Activated B cell treated with CpG ODN at 0.5 μM for 24 hours (primary cell): Measurements from ENCODE around the gene NR2E1. TPM values are rescaled to one million over a fixed set of nuclear protein-coding genes. Genes with fewer than 3 reads are reported as not detected.

Experiments used
- ATAC-seq: fragments of 200-7000 bp; cut with Tn5 transposase; one replicate; pipeline ENCODE4 v1.10.0; 2021; ENCODE audit warnings: low read depth, mild to moderate bottlenecking, moderate library complexity
- CTCF ChIA-PET: fragments of 350-600 bp; sonication (Branson Sonifier 250); formaldehyde crosslinking; loops from one replicate; lab custom pipeline; 2021; ENCODE audit warnings: antibody characterized with exemption; lab: Charles Lee
- POLR2A ChIA-PET: fragments of 350-600 bp; sonication (Branson Sonifier 250); formaldehyde crosslinking; loops from one replicate; lab custom pipeline; 2021; ENCODE audit warnings: antibody characterized with exemption; lab: Charles Lee
- DNase-seq: peaks from one replicate; pipeline ENCODE4 v3.0.0; 2022
- H3K27ac Mint-ChIP-seq: one replicate; pipeline ENCODE4 v1.8.0; 2020; ENCODE audit warnings: mixed read lengths
- H3K27me3 Mint-ChIP-seq: one replicate; pipeline ENCODE4 v1.8.0; 2021; ENCODE audit warnings: mixed read lengths
- H3K36me3 Mint-ChIP-seq: one replicate; pipeline ENCODE4 v1.8.0; 2021; ENCODE audit warnings: low read depth, mixed read lengths
- H3K4me1 Mint-ChIP-seq: one replicate; pipeline ENCODE4 v1.8.0; 2021; ENCODE audit warnings: mixed read lengths
- H3K4me3 Mint-ChIP-seq: one replicate; pipeline ENCODE4 v1.8.0; 2020; ENCODE audit warnings: mild to moderate bottlenecking, mixed read lengths
- H3K9me3 Mint-ChIP-seq: one replicate; pipeline ENCODE4 v1.8.0; 2020; ENCODE audit warnings: mixed read lengths
- intact Hi-C: fragments of 100-400 bp; cut with micrococcal nuclease; formaldehyde crosslinking; loops from one replicate; pipeline ENCODE4 v1.15.1; 2024
- total RNA-seq: library from RNA; stranded (reverse); gene quantifications from 2 replicates; pipeline ENCODE4 v1.2.3, GENCODE V29; 2022
- TF ChIP-seq, protein P1 (sequence below): fragments of 200-600 bp; IDR thresholded peaks from one replicate; pipeline ENCODE4 v1.8.0; 2022; ENCODE audit warnings: antibody characterized with exemption, mild to moderate bottlenecking

Gene NR2E1
- total RNA-seq, 1 donor from 2014 or later = not detected

- Mint-ChIP-seq H3K27ac (no peak overlapping the region), H3K4me1 (peaks cover 42% of the 10 kb centered on the region), H3K27me3 (peaks cover 71% of the 10 kb centered on the region), H3K36me3 (no peaks in the 10 kb centered on the region), H3K4me3 (no peak overlapping the region), H3K9me3 (peaks cover 4% of the 10 kb centered on the region)
- intact Hi-C loops = loop anchor here (1.0 to 5.0 kb wide), 3 partner anchors 9 to 355 kb away; no protein-coding TSS in a partner anchor
- DNase-seq = no peak
- TF ChIP-seq, protein P1, sequence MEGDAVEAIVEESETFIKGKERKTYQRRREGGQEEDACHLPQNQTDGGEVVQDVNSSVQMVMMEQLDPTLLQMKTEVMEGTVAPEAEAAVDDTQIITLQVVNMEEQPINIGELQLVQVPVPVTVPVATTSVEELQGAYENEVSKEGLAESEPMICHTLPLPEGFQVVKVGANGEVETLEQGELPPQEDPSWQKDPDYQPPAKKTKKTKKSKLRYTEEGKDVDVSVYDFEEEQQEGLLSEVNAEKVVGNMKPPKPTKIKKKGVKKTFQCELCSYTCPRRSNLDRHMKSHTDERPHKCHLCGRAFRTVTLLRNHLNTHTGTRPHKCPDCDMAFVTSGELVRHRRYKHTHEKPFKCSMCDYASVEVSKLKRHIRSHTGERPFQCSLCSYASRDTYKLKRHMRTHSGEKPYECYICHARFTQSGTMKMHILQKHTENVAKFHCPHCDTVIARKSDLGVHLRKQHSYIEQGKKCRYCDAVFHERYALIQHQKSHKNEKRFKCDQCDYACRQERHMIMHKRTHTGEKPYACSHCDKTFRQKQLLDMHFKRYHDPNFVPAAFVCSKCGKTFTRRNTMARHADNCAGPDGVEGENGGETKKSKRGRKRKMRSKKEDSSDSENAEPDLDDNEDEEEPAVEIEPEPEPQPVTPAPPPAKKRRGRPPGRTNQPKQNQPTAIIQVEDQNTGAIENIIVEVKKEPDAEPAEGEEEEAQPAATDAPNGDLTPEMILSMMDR = no peak
- ATAC-seq = no peak
- POLR2A ChIA-PET = no interaction called here
- CTCF ChIA-PET = interaction anchor here (1.4 kb wide), 1 partner anchor 321 kb away, joined by 3 read pairs; no protein-coding TSS in a partner anchor
These were observed 6.2 kb downstream of the NR2E1 start for GRCh38 chr6:108171918-108172516.

DNA sequence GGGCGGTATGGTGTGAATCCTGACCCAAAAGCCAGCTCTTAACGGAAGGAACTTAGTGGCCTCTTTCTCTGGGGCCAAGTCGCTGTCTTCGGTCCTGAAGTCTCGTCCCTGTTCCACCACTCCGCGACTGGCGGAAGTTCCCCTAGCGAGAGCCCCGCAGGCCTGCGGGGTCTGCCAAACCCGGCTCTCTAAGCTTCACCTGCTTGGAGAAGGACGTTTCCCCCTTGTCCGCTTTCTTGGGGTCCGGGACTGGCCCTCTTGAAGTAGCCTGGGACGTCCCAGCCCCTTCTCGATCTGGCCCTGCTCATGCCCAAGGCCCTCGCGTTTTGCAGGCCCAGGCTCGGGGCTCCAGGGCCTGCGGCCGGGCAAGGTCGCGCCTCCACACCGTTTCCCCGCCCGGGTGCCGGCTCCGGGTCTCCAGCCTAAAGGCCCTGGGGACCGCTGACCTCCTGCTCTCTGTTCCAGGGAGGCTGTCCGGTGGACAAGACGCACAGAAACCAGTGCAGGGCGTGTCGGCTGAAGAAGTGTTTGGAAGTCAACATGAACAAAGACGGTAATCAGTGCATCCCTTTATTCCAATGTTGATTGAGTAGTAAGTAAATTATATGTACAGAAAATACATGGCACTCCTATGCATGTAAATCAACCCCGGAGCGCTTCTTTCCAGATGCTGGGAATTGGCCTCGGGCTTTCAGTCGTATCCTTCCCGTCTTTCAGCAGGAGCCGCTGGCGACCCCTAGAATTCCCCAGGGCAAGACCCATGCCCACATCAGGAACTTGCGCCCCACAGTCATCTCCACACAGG is 8.8 kb downstream of the NR2E1 start:
- Mint-ChIP-seq H3K27ac (no peak overlapping the region), H3K36me3 (no peaks in the 10 kb centered on the region), H3K9me3 (peaks cover 4% of the 10 kb centered on the region), H3K4me3 (no peak overlapping the region), H3K27me3 (peaks cover 74% of the 10 kb centered on the region), H3K4me1 (peaks cover 26% of the 10 kb centered on the region)
- intact Hi-C loops = loop anchor here (5.0 kb wide), 2 partner anchors 318 to 353 kb away; no protein-coding TSS in a partner anchor
- DNase-seq = peak; percentile 28
- ChIA-PET POLR2A (no interaction called here), CTCF (interaction anchor here (2.5 kb wide), 1 partner anchor 318 kb away, joined by 13 read pairs; no protein-coding TSS in a partner anchor)
- ATAC-seq = peak; percentile 57
- TF ChIP-seq, protein P1 = no peak

- no peak for ATAC-seq
- H3K27ac Mint-ChIP-seq = no peak overlapping the region
- peaks cover 4% of the 10 kb centered on the region for H3K9me3 Mint-ChIP-seq
- TF ChIP-seq, protein P1 = no peak
- no peaks in the 10 kb centered on the region for H3K36me3 Mint-ChIP-seq
- intact Hi-C loops = no loop called here
- H3K27me3 Mint-ChIP-seq = peaks cover 73% of the 10 kb centered on the region
- H3K4me3 Mint-ChIP-seq = no peak overlapping the region
- CTCF ChIA-PET = interaction anchor here (2.5 kb wide), 1 partner anchor 318 kb away, joined by 13 read pairs; no protein-coding TSS in a partner anchor
- POLR2A ChIA-PET = no interaction called here
- peaks cover 26% of the 10 kb centered on the region for H3K4me1 Mint-ChIP-seq
- DNase-seq = no peak
These were observed 9.4 kb downstream of the NR2E1 start for GRCh38 chr6:108175176-108175591.

GRCh38 chr6:108175592-108176279 is 9.9 kb downstream of the NR2E1 start:
- Mint-ChIP-seq H3K4me3 (no peak overlapping the region), H3K4me1 (peaks cover 26% of the 10 kb centered on the region), H3K9me3 (peaks cover 4% of the 10 kb centered on the region), H3K27ac (no peak overlapping the region), H3K27me3 (peaks cover 76% of the 10 kb centered on the region), H3K36me3 (no peaks in the 10 kb centered on the region)
- ChIA-PET POLR2A (no interaction called here), CTCF (interaction anchor here (2.5 kb wide), 1 partner anchor 317 kb away, joined by 13 read pairs; no protein-coding TSS in a partner anchor)
- intact Hi-C loops = no loop called here
- ATAC-seq = no peak
- TF ChIP-seq, protein P1 = no peak
- no peak for DNase-seq
